K562 (cell line): Measurements from ENCODE around the gene DISC1. TPM values are rescaled to one million over a fixed set of nuclear protein-coding genes. Genes with fewer than 3 reads are reported as not detected.

Experiments
- CAMTA2 ChIP-seq: fragments of 250-450 bp; sonication (Bioruptor Pico); conservative IDR thresholded peaks from 2 replicates; pipeline ENCODE4 v1.5.1; 2022
- CEBPB ChIP-seq: fragments of 450-650 bp; IDR thresholded peaks from 2 replicates; pipeline ENCODE4 v1.6.1; 2016; ENCODE audit warnings: missing genetic modification characterization, missing compliant biosample characterization
- CEBPG ChIP-seq, 3 experiments: fragments of 200-800 bp in 1 of 3; sonication (Bioruptor generic) in 1 of 3; sonication (generic) in 1 of 3; formaldehyde crosslinking in 1 of 3; IDR thresholded peaks in 2 of 3; conservative IDR thresholded peaks in 1 of 3; 2 replicates each; pipeline versions ENCODE4 v1.6.1 to v1.8.0; 2016 to 2022; ENCODE audit warnings: missing compliant biosample characterization in 2 of 3, missing genetic modification characterization in 2 of 3, mild to moderate bottlenecking in 1 of 3, missing genetic modification reagents in 1 of 3
- SIX5 ChIP-seq, 2 experiments: IDR thresholded peaks; 2 replicates each; pipeline ENCODE4 v1.6.1; 2011; ENCODE audit warnings: low read length in 2 of 2, borderline replicate concordance in 1 of 2, low read depth in 1 of 2, mild to moderate bottlenecking in 1 of 2, moderate library complexity in 1 of 2; ENCODE audit not compliant: insufficient read depth in 1 of 2
- ZKSCAN3 ChIP-seq: fragments of 250-450 bp; sonication (Bioruptor Pico); IDR thresholded peaks from 2 replicates; pipeline ENCODE4 v1.4.0; 2020
- ZNF212 ChIP-seq: fragments of 450-650 bp; formaldehyde crosslinking; IDR thresholded peaks from 2 replicates; pipeline ENCODE4 v1.4.0; 2020; ENCODE audit warnings: mild to moderate bottlenecking
- polyA plus RNA-seq, 8 experiments: library from polyadenylated mRNA; depleted of rRNA in 4 of 8; stranded (reverse) in 5 of 8; unstranded in 3 of 8; fragments of >200 nt; fragmentation: Nextera tagmentation in 2 of 8; fragmentation: Illumina TruSeq in 1 of 8; extraction: Ambion mirVana in 2 of 8; extraction: Trizol in 1 of 8; gene quantifications; 2 replicates each; pipeline versions ENCODE4 v1.2.1 to v1.2.3, GENCODE V29; 2011 to 2014; ENCODE audit warnings: inconsistent platforms in 1 of 8, missing spikeins in 1 of 8
- total RNA-seq, 7 experiments: library from RNA; depleted of rRNA in 6 of 7; stranded (reverse); fragments of >200 nt in 6 of 7; fragmentation: Illumina TruSeq in 2 of 7; extraction: Trizol in 2 of 7; gene quantifications; 2 replicates each; pipeline versions ENCODE4 v1.2.1 to v1.2.3, GENCODE V29; 2011 to 2021; ENCODE audit warnings: low replicate concordance in 1 of 7
- TF ChIP-seq, protein P1 (sequence below): fragments of 450-650 bp; IDR thresholded peaks from 2 replicates; pipeline ENCODE4 v1.6.1; 2016; ENCODE audit warnings: mild to moderate bottlenecking, moderate library complexity

The DISC1 gene
- total and polyA plus RNA-seq, 9 of the 15 experiments (the other 6 are each of a cell fraction or from before 2014, with no cell fraction given): 0.01 to 0.11 (median 0.08) TPM; not detected in 1

- TF ChIP-seq, protein P1, sequence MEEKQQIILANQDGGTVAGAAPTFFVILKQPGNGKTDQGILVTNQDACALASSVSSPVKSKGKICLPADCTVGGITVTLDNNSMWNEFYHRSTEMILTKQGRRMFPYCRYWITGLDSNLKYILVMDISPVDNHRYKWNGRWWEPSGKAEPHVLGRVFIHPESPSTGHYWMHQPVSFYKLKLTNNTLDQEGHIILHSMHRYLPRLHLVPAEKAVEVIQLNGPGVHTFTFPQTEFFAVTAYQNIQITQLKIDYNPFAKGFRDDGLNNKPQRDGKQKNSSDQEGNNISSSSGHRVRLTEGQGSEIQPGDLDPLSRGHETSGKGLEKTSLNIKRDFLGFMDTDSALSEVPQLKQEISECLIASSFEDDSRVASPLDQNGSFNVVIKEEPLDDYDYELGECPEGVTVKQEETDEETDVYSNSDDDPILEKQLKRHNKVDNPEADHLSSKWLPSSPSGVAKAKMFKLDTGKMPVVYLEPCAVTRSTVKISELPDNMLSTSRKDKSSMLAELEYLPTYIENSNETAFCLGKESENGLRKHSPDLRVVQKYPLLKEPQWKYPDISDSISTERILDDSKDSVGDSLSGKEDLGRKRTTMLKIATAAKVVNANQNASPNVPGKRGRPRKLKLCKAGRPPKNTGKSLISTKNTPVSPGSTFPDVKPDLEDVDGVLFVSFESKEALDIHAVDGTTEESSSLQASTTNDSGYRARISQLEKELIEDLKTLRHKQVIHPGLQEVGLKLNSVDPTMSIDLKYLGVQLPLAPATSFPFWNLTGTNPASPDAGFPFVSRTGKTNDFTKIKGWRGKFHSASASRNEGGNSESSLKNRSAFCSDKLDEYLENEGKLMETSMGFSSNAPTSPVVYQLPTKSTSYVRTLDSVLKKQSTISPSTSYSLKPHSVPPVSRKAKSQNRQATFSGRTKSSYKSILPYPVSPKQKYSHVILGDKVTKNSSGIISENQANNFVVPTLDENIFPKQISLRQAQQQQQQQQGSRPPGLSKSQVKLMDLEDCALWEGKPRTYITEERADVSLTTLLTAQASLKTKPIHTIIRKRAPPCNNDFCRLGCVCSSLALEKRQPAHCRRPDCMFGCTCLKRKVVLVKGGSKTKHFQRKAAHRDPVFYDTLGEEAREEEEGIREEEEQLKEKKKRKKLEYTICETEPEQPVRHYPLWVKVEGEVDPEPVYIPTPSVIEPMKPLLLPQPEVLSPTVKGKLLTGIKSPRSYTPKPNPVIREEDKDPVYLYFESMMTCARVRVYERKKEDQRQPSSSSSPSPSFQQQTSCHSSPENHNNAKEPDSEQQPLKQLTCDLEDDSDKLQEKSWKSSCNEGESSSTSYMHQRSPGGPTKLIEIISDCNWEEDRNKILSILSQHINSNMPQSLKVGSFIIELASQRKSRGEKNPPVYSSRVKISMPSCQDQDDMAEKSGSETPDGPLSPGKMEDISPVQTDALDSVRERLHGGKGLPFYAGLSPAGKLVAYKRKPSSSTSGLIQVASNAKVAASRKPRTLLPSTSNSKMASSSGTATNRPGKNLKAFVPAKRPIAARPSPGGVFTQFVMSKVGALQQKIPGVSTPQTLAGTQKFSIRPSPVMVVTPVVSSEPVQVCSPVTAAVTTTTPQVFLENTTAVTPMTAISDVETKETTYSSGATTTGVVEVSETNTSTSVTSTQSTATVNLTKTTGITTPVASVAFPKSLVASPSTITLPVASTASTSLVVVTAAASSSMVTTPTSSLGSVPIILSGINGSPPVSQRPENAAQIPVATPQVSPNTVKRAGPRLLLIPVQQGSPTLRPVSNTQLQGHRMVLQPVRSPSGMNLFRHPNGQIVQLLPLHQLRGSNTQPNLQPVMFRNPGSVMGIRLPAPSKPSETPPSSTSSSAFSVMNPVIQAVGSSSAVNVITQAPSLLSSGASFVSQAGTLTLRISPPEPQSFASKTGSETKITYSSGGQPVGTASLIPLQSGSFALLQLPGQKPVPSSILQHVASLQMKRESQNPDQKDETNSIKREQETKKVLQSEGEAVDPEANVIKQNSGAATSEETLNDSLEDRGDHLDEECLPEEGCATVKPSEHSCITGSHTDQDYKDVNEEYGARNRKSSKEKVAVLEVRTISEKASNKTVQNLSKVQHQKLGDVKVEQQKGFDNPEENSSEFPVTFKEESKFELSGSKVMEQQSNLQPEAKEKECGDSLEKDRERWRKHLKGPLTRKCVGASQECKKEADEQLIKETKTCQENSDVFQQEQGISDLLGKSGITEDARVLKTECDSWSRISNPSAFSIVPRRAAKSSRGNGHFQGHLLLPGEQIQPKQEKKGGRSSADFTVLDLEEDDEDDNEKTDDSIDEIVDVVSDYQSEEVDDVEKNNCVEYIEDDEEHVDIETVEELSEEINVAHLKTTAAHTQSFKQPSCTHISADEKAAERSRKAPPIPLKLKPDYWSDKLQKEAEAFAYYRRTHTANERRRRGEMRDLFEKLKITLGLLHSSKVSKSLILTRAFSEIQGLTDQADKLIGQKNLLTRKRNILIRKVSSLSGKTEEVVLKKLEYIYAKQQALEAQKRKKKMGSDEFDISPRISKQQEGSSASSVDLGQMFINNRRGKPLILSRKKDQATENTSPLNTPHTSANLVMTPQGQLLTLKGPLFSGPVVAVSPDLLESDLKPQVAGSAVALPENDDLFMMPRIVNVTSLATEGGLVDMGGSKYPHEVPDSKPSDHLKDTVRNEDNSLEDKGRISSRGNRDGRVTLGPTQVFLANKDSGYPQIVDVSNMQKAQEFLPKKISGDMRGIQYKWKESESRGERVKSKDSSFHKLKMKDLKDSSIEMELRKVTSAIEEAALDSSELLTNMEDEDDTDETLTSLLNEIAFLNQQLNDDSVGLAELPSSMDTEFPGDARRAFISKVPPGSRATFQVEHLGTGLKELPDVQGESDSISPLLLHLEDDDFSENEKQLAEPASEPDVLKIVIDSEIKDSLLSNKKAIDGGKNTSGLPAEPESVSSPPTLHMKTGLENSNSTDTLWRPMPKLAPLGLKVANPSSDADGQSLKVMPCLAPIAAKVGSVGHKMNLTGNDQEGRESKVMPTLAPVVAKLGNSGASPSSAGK: no peak
- TF ChIP-seq ZKSCAN3 (CRISPR knock-in tag) (no peak), CEBPG (CRISPR knock-in tag; IDR thresholded peaks at IDR 0.05) (no peak), CEBPG (tag; conservative IDR thresholded peaks at IDR 0.05 in 1 of 2, IDR thresholded peaks at IDR 0.05 in 1 of 2) (no peak), SIX5 (IDR thresholded peaks at IDR 0.05; ENCODE audit: borderline replicate concordance in 1 of 2, insufficient read depth in 1 of 2, low read depth in 1 of 2, low read length in 2 of 2) (no peak), CEBPB (no peak), CAMTA2 (no peak), ZNF212 (no peak)
Observed at GRCh38 chr1:231584117-231584516, 42.5 kb upstream of the DISC1 start (continued).
